ENCODE measurements around the gene GORASP2. TPM values are rescaled to one million over a fixed set of nuclear protein-coding genes. Genes with fewer than 3 reads are reported as not detected.

Gene GORASP2
- polyA plus RNA-seq, 3 donors = 34.5 to 51.2 (median 46.5) TPM

GRCh38 chr2:171004363-171004762 is 75.3 kb downstream of the GORASP2 start:
- TF ChIP-seq CTCF (IDR thresholded peaks at IDR 0.05) = no peak
- Mint-ChIP-seq H3K27ac (no peak overlapping the region), H3K4me3 (no peak overlapping the region), H3K36me3 (peaks cover 68 to 88% of the 10 kb centered on the region in 2 donors), H3K4me1 (no peaks in the 10 kb centered on the region), H3K9me3 (no peaks in the 10 kb centered on the region), H3K27me3 (ENCODE audit: low read depth in 3 of 3) (no peaks in the 10 kb centered on the region)
- Histone ChIP-seq H3K9ac (ENCODE audit: insufficient read depth, low read length, poor library complexity, severe bottlenecking) (no peak overlapping the region), H3K4me1 (ENCODE audit: control insufficient read depth in 1 of 2, insufficient read depth in 2 of 2, low read length in 2 of 2) (no peaks in the 10 kb centered on the region), H3K36me3 (replicated peaks in 1 of 2; ENCODE audit: control insufficient read depth in 1 of 2, insufficient read depth in 2 of 2, low read length in 2 of 2) (peaks cover 59 to 96% of the 10 kb centered on the region in 2 donors), H3K4me2 (replicated peaks; ENCODE audit: extremely low read depth, low read length, poor library complexity, severe bottlenecking) (no peak overlapping the region), H3K9me3 (replicated peaks in 1 of 2; ENCODE audit: control insufficient read depth in 1 of 2, insufficient read depth in 1 of 2, low read length in 2 of 2) (no peaks in the 10 kb centered on the region), H4K20me1 (ENCODE audit: insufficient read depth, low read length) (no peaks in the 10 kb centered on the region), H3K4me3 (replicated peaks in 1 of 3; ENCODE audit: low read depth in 2 of 3, low read length in 3 of 3) (no peak overlapping the region), H2AFZ (ENCODE audit: insufficient read depth, low read depth, low read length, poor library complexity, severe bottlenecking) (no peak overlapping the region), H3K27me3 (ENCODE audit: control insufficient read depth in 2 of 2, insufficient read depth in 2 of 2, low read length in 2 of 2) (no peaks in the 10 kb centered on the region), H3K27ac (ENCODE audit: low read depth in 1 of 2, low read length in 2 of 2) (no peak overlapping the region), H3K79me2 (ENCODE audit: insufficient read depth, low read length) (no peaks in the 10 kb centered on the region)
- intact Hi-C loops (cut with micrococcal nuclease) = no loop called here
- WGBS (ENCODE audit: insufficient coverage) = no CpG with 5 or more reads among the region's 2 CpGs
- no peak for DNase-seq

GRCh38 chr2:171004833-171005232 is 75.8 kb downstream of the GORASP2 start:
- no peaks in the 10 kb centered on the region for H3K4me1 Mint-ChIP-seq
- Histone ChIP-seq H2AFZ (ENCODE audit: insufficient read depth, low read depth, low read length, poor library complexity, severe bottlenecking) (no peak overlapping the region), H3K79me2 (ENCODE audit: insufficient read depth, low read length) (no peaks in the 10 kb centered on the region), H3K4me3 (replicated peaks in 1 of 3; ENCODE audit: low read depth in 2 of 3, low read length in 3 of 3) (no peak overlapping the region), H3K36me3 (replicated peaks in 1 of 2; ENCODE audit: control insufficient read depth in 1 of 2, insufficient read depth in 2 of 2, low read length in 2 of 2) (peaks cover 59 to 96% of the 10 kb centered on the region in 2 donors), H3K4me1 (ENCODE audit: control insufficient read depth in 1 of 2, insufficient read depth in 2 of 2, low read length in 2 of 2) (no peaks in the 10 kb centered on the region), H3K27me3 (ENCODE audit: control insufficient read depth in 2 of 2, insufficient read depth in 2 of 2, low read length in 2 of 2) (no peaks in the 10 kb centered on the region), H3K9me3 (replicated peaks in 1 of 2; ENCODE audit: control insufficient read depth in 1 of 2, insufficient read depth in 1 of 2, low read length in 2 of 2) (no peaks in the 10 kb centered on the region), H3K9ac (ENCODE audit: insufficient read depth, low read length, poor library complexity, severe bottlenecking) (no peak overlapping the region), H3K4me2 (replicated peaks; ENCODE audit: extremely low read depth, low read length, poor library complexity, severe bottlenecking) (no peak overlapping the region), H3K27ac (ENCODE audit: low read depth in 1 of 2, low read length in 2 of 2) (no peak overlapping the region), H4K20me1 (ENCODE audit: insufficient read depth, low read length) (no peaks in the 10 kb centered on the region)
- no peaks in the 10 kb centered on the region for H3K9me3 Mint-ChIP-seq
- no peak for DNase-seq
- intact Hi-C loops (cut with micrococcal nuclease) = no loop called here
- H3K36me3 Mint-ChIP-seq = peaks cover 72 to 88% of the 10 kb centered on the region in 2 donors
- no CpG with 5 or more reads among the region's 2 CpGs for WGBS (ENCODE audit: insufficient coverage)
- H3K27me3 Mint-ChIP-seq (ENCODE audit: low read depth in 3 of 3) = no peaks in the 10 kb centered on the region
- H3K4me3 Mint-ChIP-seq = no peak overlapping the region
- no peak overlapping the region for H3K27ac Mint-ChIP-seq
- no peak for TF ChIP-seq CTCF (IDR thresholded peaks at IDR 0.05)

Measured in CD14-positive monocyte (primary cell).